Stimulated activated CD4-positive, alpha-beta T cell treated with anti-CD3 and anti-CD28 coated beads, Interleukin-4, amount 100 ng/mL, for 4 hours (primary cell): Measurements from ENCODE around the gene KIAA1755.

Experiments used
- DNase-seq, 2 experiments: peaks; one replicate each; pipeline ENCODE4 v3.0.0-alpha.2; 2020

Gene KIAA1755

GRCh38 chr20:38199501-38200390, 60.8 kb downstream of the KIAA1755 start:
- DNase-seq = no peak

- DNase-seq = no peak
Observed at GRCh38 chr20:38198238-38198861, 62.2 kb downstream of the KIAA1755 start.

GRCh38 chr20:38197619-38198018, 62.9 kb downstream of the KIAA1755 start:
- no peak for DNase-seq

- DNase-seq = no peak
Observed at GRCh38 chr20:38197217-38197616, 63.3 kb downstream of the KIAA1755 start.

GRCh38 chr20:38196592-38196991, 63.9 kb downstream of the KIAA1755 start:
- DNase-seq = no peak

- no peak for DNase-seq
Observed at GRCh38 chr20:38196076-38196475, 64.5 kb downstream of the KIAA1755 start.

- no peak for DNase-seq
Observed at GRCh38 chr20:38195521-38195920, 65.0 kb downstream of the KIAA1755 start.

GRCh38 chr20:38194971-38195504, 65.5 kb downstream of the KIAA1755 start:
- no peak for DNase-seq

GRCh38 chr20:38193586-38194105, 66.9 kb downstream of the KIAA1755 start:
- DNase-seq = no peak

GRCh38 chr20:38192323-38192885, 68.1 kb downstream of the KIAA1755 start:
- DNase-seq = no peak

- no peak for DNase-seq
Observed at GRCh38 chr20:38191654-38192053, 68.9 kb downstream of the KIAA1755 start.

GRCh38 chr20:38190936-38191371, 69.6 kb downstream of the KIAA1755 start:
- DNase-seq = no peak

- DNase-seq = no peak
Observed at GRCh38 chr20:38190166-38190565, 70.4 kb downstream of the KIAA1755 start.

GRCh38 chr20:38187517-38187916, 73.0 kb downstream of the KIAA1755 start:
- no peak for DNase-seq

- no peak for DNase-seq
Observed at GRCh38 chr20:38186788-38187221, 73.7 kb downstream of the KIAA1755 start.

- DNase-seq = no peak
Observed at GRCh38 chr20:38184101-38184500, 76.4 kb downstream of the KIAA1755 start.

GRCh38 chr20:38181971-38182370, 78.6 kb downstream of the KIAA1755 start:
- DNase-seq = no peak

GRCh38 chr20:38181207-38181801, 79.2 kb downstream of the KIAA1755 start:
- no peak for DNase-seq

- no peak for DNase-seq
Observed at GRCh38 chr20:38180781-38181180, 79.8 kb downstream of the KIAA1755 start.

- DNase-seq = no peak
Observed at GRCh38 chr20:38179846-38180245, 80.7 kb downstream of the KIAA1755 start.

GRCh38 chr20:38178581-38178980, 82.0 kb downstream of the KIAA1755 start:
- no peak for DNase-seq

GRCh38 chr20:38178065-38178491, 82.5 kb downstream of the KIAA1755 start:
- DNase-seq = no peak

GRCh38 chr20:38177201-38177600, 83.3 kb downstream of the KIAA1755 start:
- DNase-seq = no peak
